HepG2 (cell line): ENCODE measurements around the gene PSRC1. TPM values are rescaled to one million over a fixed set of nuclear protein-coding genes. Genes with fewer than 3 reads are reported as not detected.

Source experiments
- ATAC-seq: fragments of 200-7000 bp; cut with Tn5 transposase; 3 replicates; pipeline ENCODE4 v1.9.1; 2020; ENCODE audit warnings: mild to moderate bottlenecking, moderate library complexity
- BruUV-seq: library from RNA; stranded (reverse); fragments of 400-500 nt; replicated peaks from 2 replicates; lab custom pipeline; 2021; lab: Mats Ljungman, UMichigan
- CTCF ChIA-PET: fragments of 300-600 bp; formaldehyde crosslinking; extraction: SDS; loops from one replicate; lab custom pipeline; 2021; ENCODE audit warnings: low total read pairs, inconsistent platforms, low intra/inter-chr PET ratio; lab: Yijun Ruan, JAX
- POLR2A ChIA-PET: fragments of 350-600 bp; sonication (Branson Sonifier 250); formaldehyde crosslinking; loops from one replicate; lab custom pipeline; 2020; ENCODE audit warnings: antibody characterized with exemption, inconsistent platforms; lab: Yijun Ruan, JAX
- DNase-seq: peaks from one replicate; pipeline ENCODE4 v3.0.0-alpha.2; 2015; ENCODE audit warnings: low spot score
- FAIRE-seq: peaks from 3 replicates; lab custom pipeline; 2011; peaks lifted over from hg19 to GRCh38; lab: Jason Lieb, UNC
- H2AFZ ChIP-seq: one replicate; pipeline ENCODE4 v1.6.1; 2011; ENCODE audit warnings: low read length, inconsistent platforms
- H3K27ac ChIP-seq: fragments of 300-600 bp; 3 replicates; pipeline ENCODE4 v1.8.0; 2011; ENCODE audit warnings: mixed run types, mild to moderate bottlenecking, mixed read lengths, low read length, inconsistent platforms; ENCODE audit not compliant: insufficient read depth; ENCODE audit errors: extremely low read length
- H3K27me3 ChIP-seq, 2 experiments: fragments of 200-600 bp in 1 of 2; 2 replicates in 1 of 2; 3 replicates in 1 of 2; pipeline versions ENCODE4 v1.6.0 to v1.8.0; 2011; ENCODE audit warnings: low read length in 2 of 2, mild to moderate bottlenecking in 2 of 2, moderate library complexity in 2 of 2, inconsistent platforms in 1 of 2; ENCODE audit not compliant: insufficient read depth in 2 of 2, control insufficient read depth in 1 of 2
- H3K36me3 ChIP-seq, 2 experiments: fragments of 200-600 bp in 1 of 2; replicated peaks in 1 of 2; 2 replicates in 1 of 2; 3 replicates in 1 of 2; pipeline versions ENCODE4 v1.5.1 to v1.8.0; 2011; ENCODE audit warnings: low read length in 2 of 2, inconsistent platforms in 1 of 2; ENCODE audit not compliant: insufficient read depth in 2 of 2, control insufficient read depth in 1 of 2
- H3K4me1 ChIP-seq: 2 replicates; pipeline ENCODE4 v1.5.1; 2012; ENCODE audit warnings: low read length, inconsistent platforms; ENCODE audit not compliant: insufficient read depth
- H3K4me2 ChIP-seq: 2 replicates; pipeline ENCODE4 v1.6.0; 2011; ENCODE audit warnings: low read depth, low read length, inconsistent platforms
- H3K4me3 ChIP-seq, 3 experiments: fragments of 200-600 bp in 1 of 3; sonication (generic), shearing (Covaris generic) in 1 of 3; replicated peaks in 1 of 3; 2 replicates each; pipeline ENCODE4 v1.5.1; 2011 to 2016; ENCODE audit warnings: low read length in 3 of 3, inconsistent platforms in 2 of 3, low read depth in 2 of 3, mild to moderate bottlenecking in 2 of 3, control low read depth in 1 of 3, mixed read lengths in 1 of 3; ENCODE audit not compliant: insufficient read depth in 1 of 3
- H3K79me2 ChIP-seq: one replicate; pipeline ENCODE4 v1.6.1; 2011; ENCODE audit warnings: low read length, inconsistent platforms; ENCODE audit not compliant: insufficient read depth
- H3K9ac ChIP-seq: 2 replicates; pipeline ENCODE4 v1.6.0; 2011; ENCODE audit warnings: mild to moderate bottlenecking, low read depth, low read length, inconsistent platforms; ENCODE audit not compliant: insufficient read depth
- H3K9me3 ChIP-seq: 2 replicates; pipeline ENCODE4 v1.5.1; 2012; ENCODE audit warnings: mild to moderate bottlenecking, low read length
- H4K20me1 ChIP-seq: 2 replicates; pipeline ENCODE4 v1.6.0; 2011; ENCODE audit warnings: inconsistent platforms, mild to moderate bottlenecking, low read length, moderate library complexity; ENCODE audit not compliant: insufficient read depth
- EHMT2 ChIP-seq: fragments of 200-600 bp; sonication (generic); IDR thresholded peaks from 2 replicates; pipeline ENCODE4 v1.7.0; 2017; ENCODE audit warnings: antibody characterized with exemption, low read depth, low read length, borderline replicate concordance
- HOXA3 ChIP-seq: sonication (generic); formaldehyde crosslinking; IDR thresholded peaks from 2 replicates; pipeline ENCODE4 v1.5.0; 2020; ENCODE audit warnings: missing genetic modification reagents
- SRY ChIP-seq: sonication (generic); formaldehyde crosslinking; IDR thresholded peaks from 2 replicates; pipeline ENCODE4 v1.8.0; 2022; ENCODE audit warnings: mild to moderate bottlenecking, missing genetic modification reagents
- ZNF143 ChIP-seq: sonication (generic); formaldehyde crosslinking; IDR thresholded peaks from 2 replicates; pipeline ENCODE4 v1.4.0; 2020; ENCODE audit warnings: missing genetic modification reagents
- ZNF235 ChIP-seq: sonication (generic); formaldehyde crosslinking; IDR thresholded peaks from 2 replicates; pipeline ENCODE4 v1.8.1; 2023; ENCODE audit warnings: mild to moderate bottlenecking, missing genetic modification reagents, borderline replicate concordance
- ZNF331 ChIP-seq: sonication (generic); formaldehyde crosslinking; IDR thresholded peaks from 2 replicates; pipeline ENCODE4 v1.4.0; 2020; ENCODE audit warnings: missing genetic modification reagents
- ZNF33B ChIP-seq: sonication (generic); formaldehyde crosslinking; IDR thresholded peaks from 2 replicates; pipeline ENCODE4 v1.5.1; 2020; ENCODE audit warnings: mild to moderate bottlenecking, missing genetic modification reagents
- ZNF431 ChIP-seq: sonication (generic); formaldehyde crosslinking; IDR thresholded peaks from 2 replicates; pipeline ENCODE4 v1.9.0; 2022; ENCODE audit warnings: missing genetic modification reagents, low read depth, mild to moderate bottlenecking, borderline replicate concordance
- WGBS: methylation state at CpG from one replicate; pipeline ENCODE4 v1.1.6; 2017; ENCODE audit warnings: low lambda C conversion rate; 5-methylcytosine and 5-hydroxymethylcytosine counted together
- in situ Hi-C: cut with HindIII; loops from 2 replicates; pipeline ENCODE4 v1.10.0; 2017; ENCODE audit warnings: low pct_unique_long_range_greater_than_20kb; ENCODE audit not compliant: extremely low pct_ligation_motif_present
- intact Hi-C: fragments of 100-400 bp; cut with micrococcal nuclease; formaldehyde crosslinking; loops from one replicate; pipeline ENCODE4 v1.10.0; 2022; ENCODE audit not compliant: unreplicated experiment
- polyA plus RNA-seq, 8 experiments: library from polyadenylated mRNA; depleted of rRNA in 3 of 8; stranded (reverse) in 7 of 8; unstranded in 1 of 8; fragments of >200 nt; fragmentation: Illumina TruSeq in 4 of 8; extraction: Trizol in 4 of 8; gene quantifications; 2 replicates each; pipeline versions ENCODE4 v1.2.1 to v1.2.3, GENCODE V29; 2011 to 2016; ENCODE audit warnings: low read depth in 4 of 8, missing spikeins in 1 of 8, mixed read lengths in 1 of 8; ENCODE audit not compliant: insufficient read depth in 1 of 8
- total RNA-seq, 5 experiments: library from RNA; depleted of rRNA; stranded (reverse); fragments of >200 nt; fragmentation: Illumina TruSeq; extraction: Trizol; gene quantifications; 2 replicates each; pipeline ENCODE4 v1.2.3, GENCODE V29; 2016; ENCODE audit warnings: low read depth in 1 of 5
- TF ChIP-seq, protein P1 (sequence below): sonication (generic); formaldehyde crosslinking; IDR thresholded peaks from 2 replicates; pipeline ENCODE4 v1.5.0; 2020; ENCODE audit warnings: missing genetic modification reagents
- TF ChIP-seq, protein P2 (sequence below): sonication (generic); formaldehyde crosslinking; IDR thresholded peaks from 2 replicates; pipeline ENCODE4 v1.4.0; 2020; ENCODE audit warnings: missing genetic modification reagents

PSRC1 gene
- total and polyA plus RNA-seq, 2 of the 13 experiments (the other 11 are each of a cell fraction or from before 2014, with no cell fraction given): 28.6 to 30.3 TPM

DNA sequence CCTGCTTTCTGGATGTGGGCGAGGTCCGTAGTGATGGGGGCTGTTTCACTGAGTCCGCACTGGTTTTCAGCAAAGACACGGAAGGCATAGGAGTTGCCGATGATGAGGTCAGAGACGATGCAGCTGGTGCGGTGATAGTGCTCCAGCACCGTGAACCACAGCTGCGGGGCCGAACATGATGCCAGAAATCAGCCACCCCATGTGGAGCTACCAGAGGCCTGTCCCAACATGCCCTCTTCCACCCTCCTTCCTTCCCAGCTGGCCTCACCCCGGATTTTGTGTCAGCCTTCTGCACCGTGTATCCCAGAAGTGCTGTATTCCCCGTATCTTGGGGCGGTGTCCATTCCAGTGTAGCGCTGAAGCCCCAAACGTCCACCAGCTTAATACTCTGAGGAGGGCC, 13.8 kb upstream of the PSRC1 start (continued):
- TF ChIP-seq, protein P1, sequence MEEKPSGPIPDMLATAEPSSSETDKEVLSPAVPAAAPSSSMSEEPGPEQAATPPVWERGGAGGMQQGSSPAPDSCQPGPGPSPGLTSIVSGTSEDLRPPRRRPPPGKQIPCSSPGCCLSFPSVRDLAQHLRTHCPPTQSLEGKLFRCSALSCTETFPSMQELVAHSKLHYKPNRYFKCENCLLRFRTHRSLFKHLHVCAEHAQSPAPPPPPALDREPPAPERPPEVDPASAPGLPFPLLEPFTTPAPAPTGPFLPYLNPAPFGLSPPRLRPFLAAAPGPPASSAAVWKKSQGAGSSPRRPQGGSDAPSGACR (CRISPR knock-in tag): no peak
- no peak for TF ChIP-seq HOXA3 (CRISPR knock-in tag)
- TF ChIP-seq, protein P2, sequence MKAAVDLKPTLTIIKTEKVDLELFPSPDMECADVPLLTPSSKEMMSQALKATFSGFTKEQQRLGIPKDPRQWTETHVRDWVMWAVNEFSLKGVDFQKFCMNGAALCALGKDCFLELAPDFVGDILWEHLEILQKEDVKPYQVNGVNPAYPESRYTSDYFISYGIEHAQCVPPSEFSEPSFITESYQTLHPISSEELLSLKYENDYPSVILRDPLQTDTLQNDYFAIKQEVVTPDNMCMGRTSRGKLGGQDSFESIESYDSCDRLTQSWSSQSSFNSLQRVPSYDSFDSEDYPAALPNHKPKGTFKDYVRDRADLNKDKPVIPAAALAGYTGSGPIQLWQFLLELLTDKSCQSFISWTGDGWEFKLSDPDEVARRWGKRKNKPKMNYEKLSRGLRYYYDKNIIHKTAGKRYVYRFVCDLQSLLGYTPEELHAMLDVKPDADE (CRISPR knock-in tag): no peak

GRCh38 chr1:109295712-109296415, 12.9 kb upstream of the PSRC1 start:
- H3K4me2 ChIP-seq: no peak overlapping the region
- CTCF ChIA-PET: no interaction called here
- H3K4me1 ChIP-seq: peaks cover 40% of the 10 kb centered on the region
- POLR2A ChIA-PET: interaction anchor here (0.7 to 3.5 kb wide), 4 partner anchors 13 to 102 kb away, joined by 3 to 15 read pairs (median 4); partner anchors contain the start of genes PSRC1 and SORT1
- DNase-seq (no peak), FAIRE-seq (no peak), ATAC-seq (no peak)
- no peak overlapping the region for H2AFZ ChIP-seq
- TF ChIP-seq ZNF431 (CRISPR knock-in tag) (no peak), ZNF235 (CRISPR knock-in tag) (no peak), ZNF33B (CRISPR knock-in tag) (no peak), ZNF331 (no peak), EHMT2 (no peak), SRY (CRISPR knock-in tag) (no peak), ZNF143 (no peak)
- H3K36me3 ChIP-seq: no peaks in the 10 kb centered on the region
- in situ Hi-C loops (no loop called here), intact Hi-C loops (no loop called here)
- no peaks in the 10 kb centered on the region for H3K9me3 ChIP-seq
- no TSS peak for BruUV-seq
- no peak overlapping the region for H3K4me3 ChIP-seq
- H3K27me3 ChIP-seq: no peaks in the 10 kb centered on the region
- H3K27ac ChIP-seq: no peak overlapping the region
- no peaks in the 10 kb centered on the region for H3K79me2 ChIP-seq
- no peak overlapping the region for H3K9ac ChIP-seq
- H4K20me1 ChIP-seq: no peaks in the 10 kb centered on the region
- WGBS: 92% methylated on average over 10 of the region's 12 CpGs
